Neutrophil (primary cell): Measurements from ENCODE around the gene TP73.
A peak's percentile ranks its signal among the peaks of the same experiment; 100 is the strongest.

Source experiments
- H3K27ac ChIP-seq: fragments of 200-600 bp; sonication (generic); 2 replicates; pipeline ENCODE4 v1.5.1; 2016; ENCODE audit warnings: mild to moderate bottlenecking, moderate library complexity
- H3K27me3 ChIP-seq: fragments of 200-600 bp; sonication (generic); 2 replicates; pipeline ENCODE4 v1.6.0; 2016; ENCODE audit warnings: mild to moderate bottlenecking
- H3K36me3 ChIP-seq: fragments of 200-600 bp; sonication (generic); 2 replicates; pipeline ENCODE4 v1.5.1; 2017
- H3K4me1 ChIP-seq, 2 experiments: fragments of 200-600 bp in 1 of 2; sonication (generic) in 1 of 2; 1 replicate in 1 of 2; 2 replicates in 1 of 2; pipeline versions ENCODE4 v1.5.1 to v1.6.1; 2013 to 2016; ENCODE audit warnings: low read depth in 1 of 2, low read length in 1 of 2, mild to moderate bottlenecking in 1 of 2, moderate library complexity in 1 of 2; ENCODE audit not compliant: control insufficient read depth in 1 of 2, insufficient read depth in 1 of 2
- H3K4me3 ChIP-seq, 2 experiments: fragments of 200-600 bp in 1 of 2; sonication (generic) in 1 of 2; 1 replicate in 1 of 2; 2 replicates in 1 of 2; pipeline ENCODE4 v1.5.1; 2013 to 2016; ENCODE audit warnings: low read depth in 1 of 2, low read length in 1 of 2, mild to moderate bottlenecking in 1 of 2, moderate library complexity in 1 of 2
- H3K9me3 ChIP-seq: fragments of 200-600 bp; sonication (generic); 2 replicates; pipeline ENCODE4 v1.5.1; 2016
- CTCF ChIP-seq: fragments of 200-600 bp; sonication (generic); IDR thresholded peaks from 2 replicates; pipeline ENCODE4 v1.5.1; 2016; ENCODE audit warnings: antibody characterized with exemption

TP73 gene

DNA sequence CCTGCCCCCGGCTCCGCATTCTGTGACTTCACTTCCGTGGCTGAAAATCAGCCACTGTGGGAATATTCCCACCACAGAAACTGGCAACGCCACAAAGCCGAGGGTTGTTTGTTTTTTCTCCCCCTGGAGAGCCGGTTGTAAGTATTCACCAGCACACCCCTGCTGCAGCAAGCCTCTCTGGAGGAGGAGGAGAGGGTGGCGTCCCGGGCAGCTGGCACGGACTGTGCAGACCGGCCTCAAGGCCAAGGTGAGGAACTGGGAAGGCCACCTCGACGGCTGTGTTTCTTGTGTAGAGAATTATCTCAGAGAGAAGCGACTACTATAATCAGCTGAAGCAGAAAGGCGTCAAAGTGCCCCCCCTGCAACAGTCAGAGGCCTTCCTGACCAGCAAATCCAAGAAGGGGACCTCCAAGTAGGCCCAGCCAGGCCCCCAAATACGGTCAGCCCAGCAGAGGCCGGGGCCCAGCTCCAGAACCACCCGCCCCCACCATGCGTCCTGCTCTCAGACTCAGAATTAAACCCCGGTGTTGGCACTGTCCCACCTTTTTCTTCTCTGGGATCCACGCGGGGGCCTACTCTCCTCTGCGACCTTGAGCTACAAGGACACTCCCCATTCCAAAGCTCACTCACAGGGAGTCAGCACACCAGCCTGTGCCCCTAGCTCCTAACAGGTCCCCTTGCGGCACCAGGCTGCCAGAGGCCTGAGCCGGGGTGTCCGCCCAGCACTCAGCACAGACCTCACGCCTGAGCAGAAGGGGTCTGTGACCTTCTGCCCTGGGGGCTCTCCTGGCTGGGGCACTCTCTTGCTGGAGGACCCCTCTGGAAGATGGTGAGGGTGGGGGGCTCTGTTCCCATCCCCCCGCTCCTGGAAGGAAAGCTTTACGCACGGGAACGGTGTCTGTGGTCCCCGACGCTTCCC, 119.1 kb downstream of the TP73 start:
- Histone ChIP-seq H3K36me3 (no peaks in the 10 kb centered on the region), H3K9me3 (no peaks in the 10 kb centered on the region), H3K27me3 (peaks cover 83% of the 10 kb centered on the region), H3K4me1 (peaks cover 3 to 20% of the 10 kb centered on the region in 2 experiments), H3K4me3 (peak overlapping the region; percentile 43 to 59), H3K27ac (no peak overlapping the region)
- no peak for TF ChIP-seq CTCF

DNA sequence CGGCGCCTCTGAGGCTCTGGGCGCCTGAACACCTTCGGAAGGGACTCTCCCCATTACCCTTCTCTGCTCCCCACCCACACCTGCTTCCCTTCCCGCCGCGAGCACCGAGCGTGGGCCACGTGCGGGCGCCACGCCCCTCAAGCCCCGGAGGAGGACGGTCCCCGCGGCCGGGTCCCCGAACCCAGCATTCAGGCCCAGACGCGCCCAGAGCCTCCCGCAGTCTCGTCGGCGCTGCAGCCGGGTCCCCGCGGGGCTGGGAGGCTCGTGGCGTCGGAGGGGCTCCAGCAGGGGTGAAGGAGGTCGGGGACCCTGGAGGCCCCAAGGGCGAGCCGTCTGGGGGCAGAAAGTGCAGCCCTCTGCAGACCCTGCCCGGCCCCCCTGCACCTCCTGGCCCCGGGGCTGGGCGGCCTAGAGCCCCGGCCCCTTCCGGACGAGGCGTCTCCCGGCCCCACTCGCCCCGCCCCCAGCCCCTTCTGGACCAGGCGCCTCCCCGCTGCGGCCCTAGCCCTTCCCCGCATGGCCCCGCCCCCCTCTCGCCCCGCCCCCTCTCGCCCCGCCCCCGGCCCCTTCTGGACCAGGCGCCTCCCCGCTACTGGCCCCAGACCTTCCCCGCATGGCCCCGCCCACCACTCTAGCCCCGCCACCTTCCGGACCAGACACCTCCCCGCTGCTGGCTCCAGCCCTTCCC, 119.9 kb downstream of the TP73 start:
- Histone ChIP-seq H3K27me3 (peaks cover 80% of the 10 kb centered on the region), H3K27ac (no peak overlapping the region), H3K9me3 (no peaks in the 10 kb centered on the region), H3K4me1 (peaks cover 3 to 20% of the 10 kb centered on the region in 2 experiments), H3K36me3 (no peaks in the 10 kb centered on the region), H3K4me3 (peak overlapping the region; percentile 43 to 59)
- TF ChIP-seq CTCF: no peak

GRCh38 chr1:3772715-3773571, 120.6 kb downstream of the TP73 start, which contains the start of gene SMIM1:
Gene SMIM1 (plus strand): TSS chr1:3772749. CDS start chr1:3775374, 2,625 bp downstream.
- Histone ChIP-seq H3K9me3 (no peaks in the 10 kb centered on the region), H3K27me3 (peaks cover 76% of the 10 kb centered on the region), H3K4me3 (peak within 1 kb of the TSS; percentile 52 to 59), H3K27ac (no peak within 1 kb of the TSS), H3K36me3 (peaks cover 5% of the 10 kb centered on the region), H3K4me1 (peaks cover 3 to 20% of the 10 kb centered on the region in 2 experiments)
- no peak for TF ChIP-seq CTCF

DNA sequence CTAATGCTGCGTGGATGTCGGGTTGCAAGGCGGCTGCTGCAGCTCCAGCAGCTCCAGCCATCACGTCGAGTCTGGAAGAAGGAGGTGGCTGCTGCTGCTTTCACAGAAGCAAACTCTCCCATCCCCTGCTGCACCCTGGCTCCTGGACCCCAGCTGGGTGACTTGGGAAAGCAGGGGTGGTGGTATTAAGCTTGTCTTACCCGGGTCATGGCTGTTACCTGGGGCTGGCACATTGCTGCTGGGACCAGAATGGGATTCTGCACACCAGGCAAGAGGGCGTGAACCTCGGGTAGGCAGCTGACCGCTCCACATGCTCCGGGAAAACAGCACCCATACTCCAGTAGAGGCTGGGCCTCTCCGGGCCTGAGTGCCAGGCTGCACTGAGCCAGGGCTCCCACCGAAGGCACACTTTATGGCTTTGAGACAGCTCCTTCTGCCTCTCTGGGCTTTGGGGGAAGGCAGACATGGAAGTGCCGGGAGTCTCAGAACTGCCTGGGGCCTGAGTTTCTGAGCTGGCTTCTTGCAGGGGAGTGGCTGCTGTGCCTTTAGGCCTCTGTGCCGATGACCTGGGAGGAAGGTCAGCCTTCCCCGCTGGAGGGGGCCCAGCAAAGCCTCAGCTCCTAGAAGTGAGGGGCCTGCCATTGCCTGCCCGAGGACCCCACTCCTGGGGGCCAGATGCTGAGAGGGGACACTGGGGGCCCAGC, 121.4 kb downstream of the TP73 start:
- Histone ChIP-seq H3K27ac (no peak overlapping the region), H3K36me3 (peaks cover 13% of the 10 kb centered on the region), H3K4me1 (peaks cover 3 to 20% of the 10 kb centered on the region in 2 experiments), H3K27me3 (peaks cover 69% of the 10 kb centered on the region), H3K9me3 (no peaks in the 10 kb centered on the region), H3K4me3 (no peak overlapping the region)
- no peak for TF ChIP-seq CTCF
